ENCODE results near the gene GMEB2. TPM values are rescaled to one million over a fixed set of nuclear protein-coding genes. Genes with fewer than 3 reads are reported as not detected.
"Not testable (repeated sequence)": the region's sequence is repeated elsewhere in the genome, so short reads cannot be mapped to it uniquely, and the experiment has no call there.

Gene GMEB2
- total RNA-seq, 3 donors from 2014 or later: 6.6 to 11.0 (median 10.2) TPM

- no peak for DNase-seq (ENCODE audit: low spot score in 2 of 2)
- intact Hi-C loops (cut with DNase I; ENCODE audit: low total_unique reads): no loop called here
- no peaks in the 10 kb centered on the region for H3K27me3 ChIP-seq
- H3K27ac ChIP-seq: no peak overlapping the region
- TF ChIP-seq POLR2AphosphoS5 (IDR thresholded peaks at IDR 0.05) (no peak), CTCF (IDR thresholded peaks at IDR 0.05) (no peak), POLR2A (IDR thresholded peaks at IDR 0.05) (no peak)
- no peaks in the 10 kb centered on the region for H3K4me1 ChIP-seq
- H3K9me3 ChIP-seq: no peaks in the 10 kb centered on the region
- no peak overlapping the region for H3K4me3 ChIP-seq
- H3K36me3 ChIP-seq: no peaks in the 10 kb centered on the region
Observed at GRCh38 chr20:63617092-63617875, 9.6 kb downstream of the GMEB2 start.

GRCh38 chr20:63613863-63614594 lies 12.9 kb downstream of the GMEB2 start:
- H3K27me3 ChIP-seq; intact Hi-C loops (cut with DNase I; ENCODE audit: low total_unique reads); H3K4me3 ChIP-seq; DNase-seq (ENCODE audit: low spot score in 2 of 2); H3K9me3 ChIP-seq; H3K36me3 ChIP-seq; H3K27ac ChIP-seq; H3K4me1 ChIP-seq: not testable (repeated sequence)

- no peaks in the 10 kb centered on the region for H3K36me3 ChIP-seq
- H3K9me3 ChIP-seq: no peaks in the 10 kb centered on the region
- no peak overlapping the region for H3K4me3 ChIP-seq
- no peak for DNase-seq (ENCODE audit: low spot score in 2 of 2)
- no peak overlapping the region for H3K27ac ChIP-seq
- H3K27me3 ChIP-seq: no peaks in the 10 kb centered on the region
- H3K4me1 ChIP-seq: no peaks in the 10 kb centered on the region
- intact Hi-C loops (cut with DNase I; ENCODE audit: low total_unique reads): no loop called here
- TF ChIP-seq POLR2A (IDR thresholded peaks at IDR 0.05): no peak
- TF ChIP-seq CTCF (IDR thresholded peaks at IDR 0.05): no peak
- TF ChIP-seq POLR2AphosphoS5 (IDR thresholded peaks at IDR 0.05): no peak
Observed at GRCh38 chr20:63612276-63612931, 14.5 kb downstream of the GMEB2 start.

- no peaks in the 10 kb centered on the region for H3K27me3 ChIP-seq
- H3K4me3 ChIP-seq: no peak overlapping the region
- no peaks in the 10 kb centered on the region for H3K4me1 ChIP-seq
- H3K36me3 ChIP-seq: no peaks in the 10 kb centered on the region
- no peaks in the 10 kb centered on the region for H3K9me3 ChIP-seq
- intact Hi-C loops (cut with DNase I; ENCODE audit: low total_unique reads): no loop called here
- TF ChIP-seq POLR2AphosphoS5 (IDR thresholded peaks at IDR 0.05) (no peak), CTCF (IDR thresholded peaks at IDR 0.05) (no peak), POLR2A (IDR thresholded peaks at IDR 0.05) (no peak)
- no peak for DNase-seq (ENCODE audit: low spot score in 2 of 2)
- no peak overlapping the region for H3K27ac ChIP-seq
Observed at GRCh38 chr20:63611646-63612045, 15.3 kb downstream of the GMEB2 start.

GRCh38 chr20:63610581-63611435 lies 16.1 kb downstream of the GMEB2 start:
- Histone ChIP-seq H3K4me3 (no peak overlapping the region), H3K36me3 (no peaks in the 10 kb centered on the region), H3K27ac (no peak overlapping the region), H3K27me3 (no peaks in the 10 kb centered on the region), H3K4me1 (no peaks in the 10 kb centered on the region), H3K9me3 (no peaks in the 10 kb centered on the region)
- intact Hi-C loops (cut with DNase I; ENCODE audit: low total_unique reads): no loop called here
- no peak for DNase-seq (ENCODE audit: low spot score in 2 of 2)
- TF ChIP-seq POLR2A (IDR thresholded peaks at IDR 0.05) (no peak), CTCF (IDR thresholded peaks at IDR 0.05) (no peak), POLR2AphosphoS5 (IDR thresholded peaks at IDR 0.05) (no peak)
